ENCODE measurements around the gene CCDC141.

Gene CCDC141

GRCh38 chr2:178912416-178913048, 137.4 kb downstream of the CCDC141 start:
- DNase-seq (ENCODE audit: low read depth) = no peak

DNA sequence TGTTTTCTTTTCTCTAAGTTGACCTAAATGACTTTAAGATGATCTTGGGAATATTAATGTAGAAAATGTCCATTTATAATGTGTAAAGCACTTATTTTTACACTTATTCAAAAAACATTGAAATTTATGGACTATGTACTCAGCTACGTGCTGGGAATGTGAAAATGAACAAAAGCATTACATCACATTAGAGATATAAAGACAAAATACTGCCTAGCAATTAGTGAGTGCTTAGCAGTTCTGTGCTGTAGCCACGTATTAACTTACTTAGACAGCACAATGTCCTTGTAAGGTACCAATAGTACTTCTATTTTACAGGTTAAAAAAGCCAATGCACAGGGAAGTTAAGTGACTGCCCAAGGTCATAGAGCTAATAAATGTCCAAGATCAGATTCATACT, 138.9 kb downstream of the CCDC141 start:
- no peak for DNase-seq (ENCODE audit: low read depth)

DNA sequence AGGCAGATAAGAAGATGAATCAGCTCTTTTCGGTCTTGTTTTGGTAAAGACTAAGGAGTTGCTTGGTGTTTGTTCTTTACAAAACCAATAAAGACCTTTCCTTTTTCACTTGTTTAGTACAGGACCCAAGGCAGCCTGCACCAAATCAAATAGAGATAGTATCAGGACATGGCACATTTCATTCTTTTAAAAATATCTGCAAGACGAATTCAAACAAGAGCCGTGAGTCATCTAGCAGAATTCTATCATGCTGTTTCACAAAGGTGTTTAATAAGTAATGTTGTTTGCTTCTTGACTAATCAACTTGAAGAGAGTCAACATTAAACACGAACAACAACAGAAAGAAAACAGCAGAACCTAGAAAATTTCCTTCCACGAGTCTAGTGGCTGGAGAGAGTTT, 139.9 kb downstream of the CCDC141 start:
- no peak for DNase-seq (ENCODE audit: low read depth)

GRCh38 chr2:178909507-178909906, 140.4 kb downstream of the CCDC141 start:
- no peak for DNase-seq (ENCODE audit: low read depth)

DNA sequence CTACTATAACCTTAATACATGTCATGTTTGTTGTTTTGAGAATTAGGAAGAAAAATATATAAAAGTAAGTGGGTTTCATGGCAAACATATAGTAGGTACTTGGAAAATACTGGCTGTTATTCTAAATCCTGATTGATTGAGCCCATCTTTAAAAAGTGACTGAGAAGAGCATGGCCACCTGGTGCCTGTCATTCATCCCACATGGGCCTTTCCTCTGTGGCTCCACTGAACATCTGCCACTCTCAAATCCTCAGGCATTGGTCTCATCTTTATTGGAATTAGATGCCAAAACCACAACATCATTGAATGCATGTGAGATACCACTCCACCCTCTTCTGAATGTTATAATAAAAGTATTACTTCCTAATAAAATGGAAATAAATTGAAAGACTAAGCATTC, 141.1 kb downstream of the CCDC141 start:
- no peak for DNase-seq (ENCODE audit: low read depth)

DNA sequence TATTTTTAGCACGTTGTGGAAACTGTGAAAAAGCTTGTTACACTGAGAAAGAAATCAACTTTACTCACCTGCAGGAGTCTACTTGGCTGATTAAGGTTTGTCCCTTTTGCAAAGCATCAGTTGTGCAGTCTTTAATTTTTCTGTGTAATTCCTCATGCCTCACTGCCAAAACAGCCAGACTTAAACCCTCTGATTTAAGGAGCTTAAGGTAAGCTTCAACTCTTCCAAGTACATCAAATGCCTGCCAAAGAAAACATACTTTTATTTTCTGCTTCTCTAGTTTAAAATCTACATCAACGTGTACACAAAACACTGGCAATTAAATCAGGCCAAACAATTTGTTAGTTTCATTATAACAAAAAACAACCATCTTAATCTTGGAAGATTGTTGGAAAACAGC, 144.7 kb downstream of the CCDC141 start:
- no peak for DNase-seq (ENCODE audit: low read depth)

- DNase-seq (ENCODE audit: low read depth) = no peak
Measured at GRCh38 chr2:178899656-178900055, 150.3 kb downstream of the CCDC141 start.

- DNase-seq (ENCODE audit: low read depth) = no peak
Measured at GRCh38 chr2:178895872-178896271, 154.1 kb downstream of the CCDC141 start.

- DNase-seq (ENCODE audit: low read depth) = no peak
Measured at GRCh38 chr2:178895171-178895570, 154.8 kb downstream of the CCDC141 start.

GRCh38 chr2:178892751-178893625, 156.9 kb downstream of the CCDC141 start:
- no peak for DNase-seq (ENCODE audit: low read depth)

- no peak for DNase-seq (ENCODE audit: low read depth)
Measured at GRCh38 chr2:178891959-178892485, 157.9 kb downstream of the CCDC141 start.

GRCh38 chr2:178891265-178891958, 158.5 kb downstream of the CCDC141 start:
- peak; percentile 18 for DNase-seq (ENCODE audit: low read depth)

DNA sequence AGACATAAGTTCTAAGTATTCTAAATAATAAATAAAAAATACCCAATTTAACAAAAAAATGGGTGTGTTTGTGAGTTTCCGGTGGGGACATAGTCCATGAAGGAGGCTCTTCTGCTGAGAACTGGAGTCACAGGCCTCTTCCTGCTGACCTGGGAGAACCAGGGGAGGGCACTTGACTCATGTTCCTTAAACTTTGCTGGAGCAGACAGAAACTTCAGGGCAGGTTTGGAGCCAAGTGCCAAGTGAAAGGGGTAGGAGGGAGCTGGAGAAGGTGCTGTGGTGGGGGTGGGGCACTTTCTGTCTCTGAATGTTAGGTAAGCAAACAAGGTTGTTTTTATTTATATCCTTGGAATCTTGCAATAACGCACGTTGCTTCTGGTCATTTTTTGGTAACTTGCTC, 163.9 kb downstream of the CCDC141 start:
- no peak for DNase-seq (ENCODE audit: low read depth)

DNA sequence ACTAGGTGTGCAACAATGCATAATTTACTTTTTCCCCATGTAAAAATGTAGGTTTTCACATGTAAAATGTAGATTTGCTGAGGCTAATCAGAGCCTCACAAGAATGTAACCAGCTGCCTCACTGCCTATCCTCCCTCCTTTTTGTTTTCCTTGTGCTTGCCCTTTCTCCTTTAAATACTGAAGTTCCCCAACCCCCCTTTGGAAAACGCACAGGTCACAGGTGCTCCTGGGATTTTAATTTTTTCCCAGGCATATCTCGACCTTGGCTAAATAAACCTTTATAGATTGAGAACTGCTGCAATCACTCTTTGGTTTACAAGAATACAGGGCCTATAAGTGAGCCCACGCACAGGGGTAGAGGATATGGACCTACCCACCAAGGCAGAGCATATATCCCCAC, 165.5 kb downstream of the CCDC141 start:
- DNase-seq (ENCODE audit: low read depth) = no peak

DNA sequence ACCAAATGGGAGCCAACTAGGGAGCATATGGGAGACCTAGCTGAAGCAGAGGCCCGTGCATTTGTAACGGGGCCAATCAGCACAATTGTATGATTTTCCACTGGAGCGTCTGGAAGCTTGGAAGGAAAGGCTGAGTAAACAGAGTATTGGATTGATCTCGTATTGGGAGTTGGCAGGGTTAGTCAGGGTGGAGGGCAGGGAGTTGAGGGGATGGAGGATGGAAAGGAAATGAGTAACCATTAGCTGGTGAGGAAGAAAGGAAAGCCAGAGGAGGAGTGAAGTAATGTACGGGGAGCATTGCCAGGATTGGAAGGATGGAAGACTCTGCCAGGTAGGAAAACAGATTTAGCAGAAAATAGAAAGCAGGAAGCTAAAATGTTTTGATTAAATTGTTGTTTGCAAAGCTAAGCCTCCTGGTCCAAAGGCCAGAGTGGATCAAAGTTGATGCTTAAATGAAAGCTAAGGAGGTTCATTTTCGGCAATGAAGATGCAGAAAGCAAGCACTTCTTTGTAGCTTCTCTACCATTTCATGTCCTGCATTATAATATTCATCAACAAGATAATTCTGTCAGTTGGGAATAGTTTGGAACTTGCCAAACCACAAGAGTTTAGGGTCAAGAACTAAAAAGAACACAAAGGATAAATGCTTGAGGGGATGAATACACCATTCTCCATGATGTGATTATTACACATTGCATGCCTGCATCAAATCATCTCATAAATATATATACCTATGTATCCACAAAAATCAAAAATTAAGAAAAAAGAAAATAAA, 167.1 kb downstream of the CCDC141 start:
- DNase-seq (ENCODE audit: low read depth) = no peak

- DNase-seq (ENCODE audit: low read depth) = no peak
Measured at GRCh38 chr2:178881075-178881474, 168.9 kb downstream of the CCDC141 start.

- DNase-seq (ENCODE audit: low read depth) = no peak
Measured at GRCh38 chr2:178880257-178880656, 169.7 kb downstream of the CCDC141 start.

- no peak for DNase-seq (ENCODE audit: low read depth)
Measured at GRCh38 chr2:178877874-178878273, 172.1 kb downstream of the CCDC141 start.

GRCh38 chr2:178874529-178875240, 175.3 kb downstream of the CCDC141 start:
- DNase-seq (ENCODE audit: low read depth) = no peak

GRCh38 chr2:178873912-178874311, 176.0 kb downstream of the CCDC141 start:
- DNase-seq (ENCODE audit: low read depth) = no peak

- no peak for DNase-seq (ENCODE audit: low read depth)
Measured at GRCh38 chr2:178871536-178871935, 178.4 kb downstream of the CCDC141 start.

All from T follicular helper cell (primary cell).